HEK293 (cell line): ENCODE measurements around the gene PLEKHA6.

Experiments
- CTCF ChIP-seq: fragments of 450-650 bp; formaldehyde crosslinking; IDR thresholded peaks from 2 replicates; pipeline ENCODE4 v1.5.1; 2016; ENCODE audit warnings: missing biosample characterization, missing genetic modification characterization
- YY1 ChIP-seq: fragments of 450-650 bp; formaldehyde crosslinking; IDR thresholded peaks from 2 replicates; pipeline ENCODE4 v1.5.1; 2018; ENCODE audit warnings: missing biosample characterization, missing genetic modification characterization
- ZNF138 ChIP-seq: fragments of 450-650 bp; formaldehyde crosslinking; IDR thresholded peaks from 2 replicates; pipeline ENCODE4 v1.5.1; 2016; ENCODE audit warnings: missing biosample characterization, missing genetic modification characterization, borderline replicate concordance
- ZNF239 ChIP-seq: fragments of 450-650 bp; formaldehyde crosslinking; IDR thresholded peaks from 2 replicates; pipeline ENCODE4 v1.5.1; 2016; ENCODE audit warnings: missing biosample characterization, missing genetic modification characterization
- ZNF266 ChIP-seq: fragments of 450-650 bp; formaldehyde crosslinking; IDR thresholded peaks from 2 replicates; pipeline ENCODE4 v1.5.1; 2016; ENCODE audit warnings: missing biosample characterization, missing genetic modification characterization, low read depth
- ZNF335 ChIP-seq: fragments of 450-650 bp; formaldehyde crosslinking; conservative IDR thresholded peaks from 2 replicates; pipeline ENCODE4 v1.5.1; 2016; ENCODE audit warnings: missing biosample characterization, missing genetic modification characterization
- ZNF350 ChIP-seq: fragments of 450-650 bp; formaldehyde crosslinking; IDR thresholded peaks from 2 replicates; pipeline ENCODE4 v1.5.0; 2017; ENCODE audit warnings: missing biosample characterization, mild to moderate bottlenecking, missing genetic modification characterization
- ZNF560 ChIP-seq: fragments of 450-650 bp; formaldehyde crosslinking; IDR thresholded peaks from 2 replicates; pipeline ENCODE4 v1.5.1; 2017; ENCODE audit warnings: missing biosample characterization, missing genetic modification characterization, borderline replicate concordance
- ZNF621 ChIP-seq: fragments of 450-650 bp; formaldehyde crosslinking; IDR thresholded peaks from 2 replicates; pipeline ENCODE4 v1.5.1; 2017; ENCODE audit warnings: missing biosample characterization, missing genetic modification characterization
- TF ChIP-seq, protein P1 (sequence below): fragments of 450-650 bp; formaldehyde crosslinking; IDR thresholded peaks from 2 replicates; pipeline ENCODE4 v1.5.1; 2016; ENCODE audit warnings: missing biosample characterization, missing genetic modification characterization, low read depth

DNA sequence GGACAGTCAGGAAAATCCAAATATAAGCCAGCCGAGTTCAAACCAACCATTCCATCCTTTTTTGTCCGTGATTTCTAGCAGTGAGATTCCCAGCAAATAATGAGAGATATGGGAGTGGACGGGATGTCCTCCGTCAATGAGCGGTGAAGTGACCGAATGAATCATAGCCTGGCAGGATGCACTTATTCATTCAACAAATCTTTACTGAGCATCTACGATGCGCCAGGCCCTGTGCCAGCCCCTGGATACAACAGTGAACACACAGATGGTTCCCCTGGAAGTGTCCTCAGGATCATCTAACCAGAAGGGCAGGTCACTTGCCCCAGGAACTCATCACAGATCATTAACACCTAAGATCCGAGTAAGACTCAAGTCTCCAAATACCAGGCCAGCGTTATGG is 8.2 kb upstream of the PLEKHA6 start:
- no peak for TF ChIP-seq CTCF (tag by site-specific recombination)
- no peak for TF ChIP-seq ZNF560 (tag by site-specific recombination)
- TF ChIP-seq ZNF239 (tag by site-specific recombination): no peak
- TF ChIP-seq ZNF335 (tag by site-specific recombination): no peak
- TF ChIP-seq YY1: no peak
- no peak for TF ChIP-seq ZNF350
- TF ChIP-seq ZNF621 (tag by site-specific recombination): no peak
- TF ChIP-seq, protein P1, sequence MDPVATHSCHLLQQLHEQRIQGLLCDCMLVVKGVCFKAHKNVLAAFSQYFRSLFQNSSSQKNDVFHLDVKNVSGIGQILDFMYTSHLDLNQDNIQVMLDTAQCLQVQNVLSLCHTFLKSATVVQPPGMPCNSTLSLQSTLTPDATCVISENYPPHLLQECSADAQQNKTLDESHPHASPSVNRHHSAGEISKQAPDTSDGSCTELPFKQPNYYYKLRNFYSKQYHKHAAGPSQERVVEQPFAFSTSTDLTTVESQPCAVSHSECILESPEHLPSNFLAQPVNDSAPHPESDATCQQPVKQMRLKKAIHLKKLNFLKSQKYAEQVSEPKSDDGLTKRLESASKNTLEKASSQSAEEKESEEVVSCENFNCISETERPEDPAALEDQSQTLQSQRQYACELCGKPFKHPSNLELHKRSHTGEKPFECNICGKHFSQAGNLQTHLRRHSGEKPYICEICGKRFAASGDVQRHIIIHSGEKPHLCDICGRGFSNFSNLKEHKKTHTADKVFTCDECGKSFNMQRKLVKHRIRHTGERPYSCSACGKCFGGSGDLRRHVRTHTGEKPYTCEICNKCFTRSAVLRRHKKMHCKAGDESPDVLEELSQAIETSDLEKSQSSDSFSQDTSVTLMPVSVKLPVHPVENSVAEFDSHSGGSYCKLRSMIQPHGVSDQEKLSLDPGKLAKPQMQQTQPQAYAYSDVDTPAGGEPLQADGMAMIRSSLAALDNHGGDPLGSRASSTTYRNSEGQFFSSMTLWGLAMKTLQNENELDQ: no peak
- no peak for TF ChIP-seq ZNF266 (tag by site-specific recombination)
- TF ChIP-seq ZNF138 (tag by site-specific recombination): no peak
